Hypothalamus (tissue), 51 donors: ENCODE data around the gene TRPT1.
A peak's percentile ranks its signal among the peaks of the same experiment; 100 is the strongest.

Experiments
- DNase-seq, 51 donors: peaks; one replicate each; lab custom pipeline; 2025; lab: John Stamatoyannopoulos, UW

Gene TRPT1

GRCh38 chr11:64183890-64184289 is 42.1 kb downstream of the TRPT1 start:
- no peak for DNase-seq

GRCh38 chr11:64181506-64182411 is 44.2 kb downstream of the TRPT1 start:
- peak; percentile 23 to 95 (median 88) for DNase-seq

DNA sequence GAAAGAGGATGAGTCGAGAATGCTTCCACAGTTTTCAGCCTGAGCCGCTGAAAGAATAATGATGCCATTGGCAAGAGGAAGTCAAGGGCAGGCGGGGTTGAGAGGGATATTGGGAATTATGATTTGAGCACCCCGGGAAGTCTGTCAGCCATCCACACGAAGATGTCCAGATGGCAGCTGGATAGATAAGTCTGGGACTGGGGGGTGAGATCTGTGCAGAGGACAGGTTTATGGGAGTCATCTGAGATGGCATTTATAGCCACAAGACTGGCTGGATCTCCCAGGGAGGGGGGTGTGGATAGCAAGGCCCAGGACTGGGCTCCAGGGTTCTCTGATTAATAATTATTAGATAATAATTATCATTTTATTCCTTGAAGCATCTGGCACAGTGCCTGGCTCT is 45.1 kb downstream of the TRPT1 start:
- peak in 1 of 51 donors; percentile 13 for DNase-seq

GRCh38 chr11:64178951-64179639 is 46.9 kb downstream of the TRPT1 start:
- DNase-seq = no peak

DNA sequence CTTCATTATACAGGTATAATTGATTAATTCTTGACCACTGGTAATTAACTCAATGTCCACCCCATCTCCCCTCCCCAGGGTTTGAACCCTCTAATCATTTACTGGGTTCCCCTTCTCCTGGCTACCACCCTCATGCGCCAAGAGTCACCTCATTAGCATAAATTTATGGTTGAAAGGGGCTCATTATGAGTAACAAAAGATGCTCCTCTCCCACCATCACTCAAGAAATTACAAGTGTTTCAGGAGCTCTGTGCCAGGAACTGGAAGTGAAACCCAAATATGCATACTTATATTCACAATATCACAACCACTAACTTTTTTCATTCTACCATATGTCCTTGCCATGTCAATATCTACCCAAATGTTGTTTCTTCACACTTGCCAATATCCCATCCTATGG is 47.8 kb downstream of the TRPT1 start:
- no peak for DNase-seq

- DNase-seq = no peak
Measured at GRCh38 chr11:64176751-64177150, 49.2 kb downstream of the TRPT1 start.
